Activated naive CD8-positive, alpha-beta T cell treated with anti-CD3 and anti-CD28 coated beads for 36 hours (primary cell): ENCODE results near the gene NBEA. TPM values are rescaled to one million over a fixed set of nuclear protein-coding genes. Genes with fewer than 3 reads are reported as not detected.

ENCODE experiments used
- DNase-seq: peaks from one replicate; pipeline ENCODE4 v3.0.0; 2021
- H3K27ac Mint-ChIP-seq: one replicate; pipeline ENCODE4 v1.8.0; 2022; ENCODE audit warnings: mild to moderate bottlenecking, moderate library complexity, mixed read lengths
- H3K27me3 Mint-ChIP-seq: one replicate; pipeline ENCODE4 v1.8.0; 2022; ENCODE audit warnings: mild to moderate bottlenecking, mixed read lengths
- H3K36me3 Mint-ChIP-seq: one replicate; pipeline ENCODE4 v1.8.0; 2021; ENCODE audit warnings: mild to moderate bottlenecking, mixed read lengths
- H3K4me1 Mint-ChIP-seq: one replicate; pipeline ENCODE4 v1.8.0; 2021; ENCODE audit warnings: mixed read lengths
- H3K4me3 Mint-ChIP-seq: one replicate; pipeline ENCODE4 v1.8.0; 2022; ENCODE audit warnings: mild to moderate bottlenecking, moderate library complexity, mixed read lengths
- H3K9me3 Mint-ChIP-seq: one replicate; pipeline ENCODE4 v1.8.0; 2022; ENCODE audit warnings: mixed read lengths
- total RNA-seq, 2 experiments: library from RNA; stranded (reverse); gene quantifications; one replicate each; pipeline ENCODE4 v1.2.3, GENCODE V29; 2021

The NBEA gene
- total RNA-seq, 2 experiments from 2014 or later: 0.39 to 0.42 TPM

GRCh38 chr13:35157143-35157755, 215.2 kb downstream of the NBEA start:
- H3K27ac Mint-ChIP-seq: no peak overlapping the region
- no peaks in the 10 kb centered on the region for H3K9me3 Mint-ChIP-seq
- no peaks in the 10 kb centered on the region for H3K36me3 Mint-ChIP-seq
- DNase-seq: peak; percentile 5
- no peak overlapping the region for H3K4me3 Mint-ChIP-seq
- no peaks in the 10 kb centered on the region for H3K27me3 Mint-ChIP-seq
- peaks cover under 1% of the 10 kb centered on the region for H3K4me1 Mint-ChIP-seq

DNA sequence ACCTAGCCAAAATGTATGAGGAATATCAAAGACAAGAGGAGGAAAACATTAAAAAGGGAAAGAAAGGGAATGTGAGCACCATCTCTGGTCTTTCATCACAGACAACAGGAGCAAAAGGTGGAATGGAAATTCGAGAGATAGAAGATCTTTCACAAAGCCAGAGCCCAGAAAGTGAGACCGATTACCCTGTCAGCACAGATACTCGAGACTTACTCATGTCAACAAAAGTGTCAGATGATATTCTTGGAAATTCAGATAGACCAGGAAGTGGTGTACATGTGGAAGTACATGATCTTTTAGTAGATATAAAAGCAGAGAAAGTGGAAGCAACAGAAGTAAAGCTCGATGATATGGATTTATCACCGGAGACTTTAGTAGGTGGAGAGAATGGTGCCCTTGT, 217.0 kb downstream of the NBEA start:
- no peaks in the 10 kb centered on the region for H3K9me3 Mint-ChIP-seq
- no peak for DNase-seq
- no peak overlapping the region for H3K4me3 Mint-ChIP-seq
- H3K4me1 Mint-ChIP-seq: peaks cover 6% of the 10 kb centered on the region
- H3K36me3 Mint-ChIP-seq: no peaks in the 10 kb centered on the region
- no peak overlapping the region for H3K27ac Mint-ChIP-seq
- H3K27me3 Mint-ChIP-seq: no peaks in the 10 kb centered on the region

GRCh38 chr13:35160896-35161295, 218.8 kb downstream of the NBEA start:
- no peak overlapping the region for H3K27ac Mint-ChIP-seq
- peaks cover 7% of the 10 kb centered on the region for H3K4me1 Mint-ChIP-seq
- no peaks in the 10 kb centered on the region for H3K27me3 Mint-ChIP-seq
- no peaks in the 10 kb centered on the region for H3K9me3 Mint-ChIP-seq
- DNase-seq: no peak
- H3K4me3 Mint-ChIP-seq: no peak overlapping the region
- no peaks in the 10 kb centered on the region for H3K36me3 Mint-ChIP-seq

DNA sequence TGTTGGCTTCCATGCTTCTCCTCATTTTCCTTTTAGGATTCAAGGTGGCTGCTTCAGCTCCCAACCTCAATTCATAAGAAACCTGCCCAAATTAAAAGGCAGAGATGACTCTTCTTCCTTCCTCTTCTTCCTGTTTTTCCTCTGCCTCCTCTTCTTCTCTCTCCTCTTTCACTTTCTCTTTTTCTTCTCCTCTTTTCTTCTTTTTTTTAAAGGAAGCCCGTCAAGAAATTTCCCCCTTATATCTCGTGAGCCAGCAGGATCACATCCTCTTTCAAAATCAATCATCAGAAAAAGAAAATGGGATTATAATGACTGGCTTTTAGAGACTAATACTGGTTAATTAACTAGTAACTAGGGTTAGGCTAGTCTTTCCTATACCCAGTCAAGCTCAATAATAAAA, 220.3 kb downstream of the NBEA start:
- H3K36me3 Mint-ChIP-seq: no peaks in the 10 kb centered on the region
- H3K4me1 Mint-ChIP-seq: peaks cover 7% of the 10 kb centered on the region
- peak overlapping the region; percentile 74 for H3K27ac Mint-ChIP-seq
- no peaks in the 10 kb centered on the region for H3K27me3 Mint-ChIP-seq
- DNase-seq: no peak
- H3K4me3 Mint-ChIP-seq: peak overlapping the region; percentile 22
- no peaks in the 10 kb centered on the region for H3K9me3 Mint-ChIP-seq

GRCh38 chr13:35163674-35164073, 221.6 kb downstream of the NBEA start:
- Mint-ChIP-seq H3K27me3 (no peaks in the 10 kb centered on the region), H3K27ac (no peak overlapping the region), H3K36me3 (no peaks in the 10 kb centered on the region), H3K4me1 (peaks cover 7% of the 10 kb centered on the region), H3K9me3 (no peaks in the 10 kb centered on the region), H3K4me3 (no peak overlapping the region)
- no peak for DNase-seq

DNA sequence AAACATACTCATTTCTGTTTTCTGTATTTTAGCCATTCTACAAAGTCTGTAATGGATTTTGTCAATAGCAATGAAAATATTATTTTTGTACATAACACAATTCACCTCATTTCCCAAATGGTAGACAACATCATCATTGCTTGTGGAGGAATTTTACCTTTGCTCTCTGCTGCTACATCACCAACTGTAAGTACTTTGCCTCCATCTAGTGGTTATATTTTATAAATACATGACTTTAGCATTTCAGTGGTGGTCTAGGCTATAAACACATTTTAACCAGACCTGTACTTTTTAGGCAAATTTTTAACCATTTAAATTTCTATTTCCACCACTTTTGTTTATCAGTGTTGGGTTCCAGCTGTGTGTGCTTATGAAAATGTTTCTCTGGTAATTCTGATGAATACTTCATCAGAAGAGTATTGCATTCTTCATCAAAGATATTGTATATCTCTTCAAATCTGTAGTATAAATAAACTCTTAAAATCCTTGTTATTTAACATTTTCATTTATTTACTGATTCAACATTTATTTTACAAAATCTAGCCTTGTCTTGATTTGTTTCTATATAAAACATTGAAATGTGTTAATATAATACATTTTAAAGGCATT, 222.4 kb downstream of the NBEA start:
- Mint-ChIP-seq H3K27me3 (no peaks in the 10 kb centered on the region), H3K4me1 (peaks cover 7% of the 10 kb centered on the region)

DNA sequence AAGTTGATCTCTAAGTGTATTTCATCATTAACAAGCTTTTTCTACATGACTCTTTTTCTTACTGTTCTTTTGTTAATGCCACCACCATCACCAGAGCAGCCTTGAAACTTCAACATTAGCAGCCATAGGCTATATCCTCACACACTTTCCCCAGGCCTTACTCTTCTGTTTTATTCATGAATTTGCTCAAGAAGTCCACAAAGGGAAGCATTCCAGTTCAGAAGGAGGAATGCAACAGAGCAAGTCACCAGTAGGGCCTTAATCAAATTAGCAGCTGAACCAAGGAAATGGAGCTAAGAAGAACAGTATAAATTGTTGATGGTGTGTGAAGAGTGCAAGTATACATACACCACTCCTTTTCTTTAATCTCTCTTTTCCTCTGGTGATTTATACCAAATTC, 223.1 kb downstream of the NBEA start:
- H3K9me3 Mint-ChIP-seq: no peaks in the 10 kb centered on the region
- no peak overlapping the region for H3K27ac Mint-ChIP-seq
- H3K4me1 Mint-ChIP-seq: peaks cover 7% of the 10 kb centered on the region
- no peaks in the 10 kb centered on the region for H3K27me3 Mint-ChIP-seq
- DNase-seq: no peak
- no peak overlapping the region for H3K4me3 Mint-ChIP-seq
- H3K36me3 Mint-ChIP-seq: no peaks in the 10 kb centered on the region

More for the DNA sequence above, 222.4 kb downstream of the NBEA start:
- Mint-ChIP-seq H3K27ac (no peak overlapping the region), H3K9me3 (no peaks in the 10 kb centered on the region), H3K36me3 (no peaks in the 10 kb centered on the region), H3K4me3 (no peak overlapping the region)
- DNase-seq: no peak

DNA sequence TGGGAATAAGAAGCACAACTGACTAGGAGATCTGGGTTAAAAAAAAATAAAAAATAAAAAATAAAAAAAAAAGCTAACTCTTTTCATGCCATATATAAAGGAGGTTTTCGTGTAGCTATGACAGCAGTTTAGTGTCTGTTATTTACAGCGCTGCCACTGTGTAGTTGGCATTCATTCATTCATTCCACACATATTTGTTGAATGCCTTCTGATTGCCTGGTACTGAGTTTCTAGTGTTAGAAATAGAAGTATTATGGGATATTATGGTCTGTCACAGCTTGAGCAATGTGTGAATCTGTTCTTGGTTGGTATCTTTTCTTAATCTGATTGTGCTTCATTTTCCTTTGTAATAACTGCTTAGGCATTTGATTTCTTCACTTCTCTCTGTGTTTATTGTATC, 237.4 kb downstream of the NBEA start:
- no peaks in the 10 kb centered on the region for H3K36me3 Mint-ChIP-seq
- no peak overlapping the region for H3K4me3 Mint-ChIP-seq
- no peak for DNase-seq
- H3K9me3 Mint-ChIP-seq: no peaks in the 10 kb centered on the region
- no peaks in the 10 kb centered on the region for H3K27me3 Mint-ChIP-seq
- no peaks in the 10 kb centered on the region for H3K4me1 Mint-ChIP-seq
- no peak overlapping the region for H3K27ac Mint-ChIP-seq

DNA sequence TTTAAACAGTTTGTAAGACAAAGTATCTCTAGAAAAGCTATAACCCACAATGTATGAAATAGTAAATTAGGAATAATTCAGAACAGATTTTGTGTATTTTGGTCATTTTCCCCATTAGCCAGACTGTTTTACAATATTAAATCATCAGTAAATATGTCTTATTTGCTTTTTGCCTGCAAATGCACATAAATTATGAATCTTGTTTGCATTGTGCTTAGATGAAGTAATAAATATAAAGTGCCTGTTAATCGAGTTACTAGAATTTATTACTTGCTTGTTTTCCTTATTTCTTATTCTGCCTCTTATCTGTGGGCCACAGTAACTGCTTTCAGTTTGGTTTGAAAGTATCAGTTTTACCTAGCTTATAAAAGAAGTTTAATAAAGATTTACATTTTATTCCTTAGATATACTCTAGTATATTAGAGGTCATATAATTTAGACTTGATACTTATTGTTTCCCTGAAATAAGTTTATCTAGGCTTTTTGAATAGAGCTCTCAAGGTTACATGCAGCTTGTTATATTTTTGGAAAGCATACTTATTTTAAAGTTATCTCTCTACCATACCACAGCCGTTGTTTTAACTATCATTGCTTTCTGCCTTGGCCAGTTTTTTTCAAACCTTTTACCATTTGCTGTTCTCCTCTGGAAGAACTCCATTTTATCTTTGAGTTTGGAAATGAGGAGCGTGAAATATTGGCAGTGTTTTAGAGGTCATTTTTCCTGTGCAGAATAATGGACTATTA, 238.0 kb downstream of the NBEA start:
- Mint-ChIP-seq H3K9me3 (no peaks in the 10 kb centered on the region), H3K27ac (no peak overlapping the region), H3K36me3 (no peaks in the 10 kb centered on the region), H3K4me1 (no peaks in the 10 kb centered on the region), H3K4me3 (no peak overlapping the region), H3K27me3 (no peaks in the 10 kb centered on the region)
- DNase-seq: no peak

DNA sequence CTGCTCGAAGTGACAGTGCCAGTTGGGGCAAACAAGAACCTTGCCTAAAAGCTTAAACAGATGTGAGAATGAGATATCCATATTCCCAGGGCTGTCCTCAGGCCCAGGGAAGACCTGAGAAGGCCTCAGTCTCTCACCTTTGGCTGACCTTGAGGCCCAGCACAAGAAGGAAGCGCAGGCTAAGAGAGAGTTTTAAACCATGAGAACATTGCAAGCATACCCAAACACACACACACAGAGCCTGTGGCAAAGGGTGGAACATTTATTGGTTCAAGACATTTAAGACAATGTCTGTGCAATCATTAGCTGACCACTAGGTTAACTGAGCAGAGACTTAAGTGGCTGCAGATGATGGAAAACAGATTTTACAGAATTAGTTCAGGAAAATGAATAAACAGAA, 248.2 kb downstream of the NBEA start:
- no peak overlapping the region for H3K4me3 Mint-ChIP-seq
- H3K9me3 Mint-ChIP-seq: no peaks in the 10 kb centered on the region
- H3K27me3 Mint-ChIP-seq: no peaks in the 10 kb centered on the region
- peaks cover 4% of the 10 kb centered on the region for H3K36me3 Mint-ChIP-seq
- no peaks in the 10 kb centered on the region for H3K4me1 Mint-ChIP-seq
- DNase-seq: no peak
- no peak overlapping the region for H3K27ac Mint-ChIP-seq

GRCh38 chr13:35191883-35192282, 249.8 kb downstream of the NBEA start:
- no peaks in the 10 kb centered on the region for H3K27me3 Mint-ChIP-seq
- no peak overlapping the region for H3K4me3 Mint-ChIP-seq
- H3K27ac Mint-ChIP-seq: no peak overlapping the region
- no peaks in the 10 kb centered on the region for H3K9me3 Mint-ChIP-seq
- peaks cover 7% of the 10 kb centered on the region for H3K36me3 Mint-ChIP-seq
- no peaks in the 10 kb centered on the region for H3K4me1 Mint-ChIP-seq
- DNase-seq: no peak

DNA sequence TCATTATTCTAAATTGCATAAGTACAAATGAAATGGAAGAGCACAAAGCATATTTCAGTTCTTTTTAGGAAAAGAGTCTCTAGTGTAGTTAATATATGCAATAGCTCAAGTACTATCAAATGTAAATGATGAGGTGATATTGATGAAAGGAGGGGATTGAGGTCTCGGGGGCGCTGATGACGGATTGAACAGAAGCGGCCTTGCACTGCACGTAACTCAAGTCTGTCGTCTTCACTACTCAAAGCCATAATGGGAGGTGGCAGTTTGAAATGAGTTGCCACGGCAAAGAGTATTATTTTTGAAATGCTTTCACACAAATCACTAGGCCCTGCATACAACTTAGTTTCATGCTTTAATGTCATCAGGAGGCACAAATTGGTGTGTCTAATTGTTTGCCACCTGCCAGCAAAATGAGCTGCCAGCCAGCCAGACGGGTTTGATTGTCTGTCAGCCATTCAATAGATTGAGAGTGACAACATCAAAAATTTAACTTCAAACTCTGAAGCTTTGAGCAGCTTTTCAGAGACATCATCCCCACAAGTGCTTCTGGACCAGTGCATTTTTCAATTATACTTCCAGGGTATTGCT, 256.6 kb downstream of the NBEA start:
- no peaks in the 10 kb centered on the region for H3K27me3 Mint-ChIP-seq
- peaks cover 3% of the 10 kb centered on the region for H3K36me3 Mint-ChIP-seq
- H3K4me3 Mint-ChIP-seq: no peak overlapping the region
- no peaks in the 10 kb centered on the region for H3K9me3 Mint-ChIP-seq
- H3K4me1 Mint-ChIP-seq: no peaks in the 10 kb centered on the region
- no peak overlapping the region for H3K27ac Mint-ChIP-seq
- no peak for DNase-seq

GRCh38 chr13:35208587-35208986, 266.5 kb downstream of the NBEA start:
- no peak for DNase-seq
- H3K4me1 Mint-ChIP-seq: no peaks in the 10 kb centered on the region
- H3K27ac Mint-ChIP-seq: no peak overlapping the region
- H3K4me3 Mint-ChIP-seq: no peak overlapping the region
- peaks cover 1% of the 10 kb centered on the region for H3K36me3 Mint-ChIP-seq
- H3K27me3 Mint-ChIP-seq: no peaks in the 10 kb centered on the region
- H3K9me3 Mint-ChIP-seq: no peaks in the 10 kb centered on the region

DNA sequence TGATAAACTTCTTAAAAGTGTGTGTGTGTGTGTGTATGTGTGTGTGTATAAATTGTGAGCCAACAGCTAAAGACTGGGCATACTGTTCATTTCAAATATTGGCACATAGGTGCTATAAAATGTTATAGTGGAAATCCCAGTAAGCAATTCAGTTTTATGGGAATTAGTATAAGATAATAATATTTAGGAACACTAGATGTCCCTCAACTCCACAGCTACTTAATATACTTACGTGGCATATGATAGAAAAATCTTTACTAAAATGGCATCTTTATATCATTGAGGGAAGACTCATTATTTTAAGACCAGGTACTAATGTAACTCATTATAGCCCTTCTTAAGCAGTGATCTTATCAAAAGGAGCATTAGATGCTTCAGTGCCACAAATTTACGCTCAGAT, 268.2 kb downstream of the NBEA start:
- Mint-ChIP-seq H3K9me3 (no peaks in the 10 kb centered on the region), H3K27me3 (no peaks in the 10 kb centered on the region), H3K36me3 (peaks cover 1% of the 10 kb centered on the region), H3K27ac (no peak overlapping the region), H3K4me3 (no peak overlapping the region), H3K4me1 (no peaks in the 10 kb centered on the region)
- no peak for DNase-seq

- H3K4me3 Mint-ChIP-seq: no peak overlapping the region
- no peak overlapping the region for H3K27ac Mint-ChIP-seq
- no peak for DNase-seq
- H3K36me3 Mint-ChIP-seq: peaks cover 1% of the 10 kb centered on the region
- no peaks in the 10 kb centered on the region for H3K9me3 Mint-ChIP-seq
- H3K4me1 Mint-ChIP-seq: no peaks in the 10 kb centered on the region
- no peaks in the 10 kb centered on the region for H3K27me3 Mint-ChIP-seq
Observed at GRCh38 chr13:35211949-35212348, 269.9 kb downstream of the NBEA start.
